Heart right ventricle (tissue), 16 donors: Measurements from ENCODE around the gene GSN. TPM values are rescaled to one million over a fixed set of nuclear protein-coding genes. Genes with fewer than 3 reads are reported as not detected.

Source experiments
- ATAC-seq, 8 donors: fragments of 200-7000 bp; cut with Tn5 transposase; one replicate each; pipeline ENCODE4 v1.9.1; 2020; ENCODE audit warnings: mild to moderate bottlenecking in 8 of 8, moderate library complexity in 8 of 8, moderate number of reproducible peaks in 1 of 8
- DNase-seq, 2 donors: peaks; one replicate each; pipeline ENCODE4 v3.0.0-alpha.2; 2020
- H3K27ac ChIP-seq, 10 donors: fragments of 200-600 bp; sonication (generic) in 2 of 10; one replicate each; pipeline versions ENCODE4 v1.5.0 to v1.8.0; 2020 to 2022; ENCODE audit warnings: mild to moderate bottlenecking in 3 of 10
- H3K27me3 ChIP-seq, 7 donors: fragments of 200-600 bp; one replicate each; pipeline ENCODE4 v1.8.0; 2021 to 2022; ENCODE audit warnings: mild to moderate bottlenecking in 2 of 7
- H3K36me3 ChIP-seq, 9 donors: fragments of 200-600 bp; sonication (generic) in 1 of 9; one replicate each; pipeline versions ENCODE4 v1.5.0 to v1.8.0; 2020 to 2022; ENCODE audit warnings: mild to moderate bottlenecking in 2 of 9
- H3K4me1 ChIP-seq, 9 donors: fragments of 200-600 bp; sonication (generic) in 1 of 9; one replicate each; pipeline versions ENCODE4 v1.5.0 to v1.8.0; 2020 to 2022; ENCODE audit warnings: mild to moderate bottlenecking in 4 of 9
- H3K4me3 ChIP-seq, 10 donors: fragments of 200-600 bp; sonication (generic) in 2 of 10; one replicate each; pipeline versions ENCODE4 v1.5.0 to v1.8.0; 2020 to 2022; ENCODE audit warnings: mild to moderate bottlenecking in 7 of 10, moderate library complexity in 2 of 10
- H3K9me3 ChIP-seq, 11 donors: fragments of 200-600 bp in 10 of 11; sonication (generic) in 2 of 11; one replicate each; pipeline versions ENCODE4 v1.5.0 to v1.8.0; 2013 to 2022; ENCODE audit warnings: mild to moderate bottlenecking in 2 of 11, control low read depth in 1 of 11, moderate library complexity in 1 of 11
- CTCF ChIP-seq, 9 donors: fragments of 200-600 bp; sonication (generic) in 2 of 9; IDR thresholded peaks; one replicate each; pipeline versions ENCODE4 v1.5.0 to v1.8.0; 2021 to 2022; ENCODE audit warnings: antibody characterized with exemption in 9 of 9, mild to moderate bottlenecking in 5 of 9, moderate library complexity in 1 of 9
- WGBS, 2 donors: extraction: QIAGEN DNeasy Blood & Tissue Kit; methylation state at CpG; one replicate each; pipeline ENCODE4 v1.1.7; 2013; ENCODE audit warnings: inconsistent platforms in 1 of 2; 5-methylcytosine and 5-hydroxymethylcytosine counted together
- intact Hi-C, 10 donors: fragments of 100-400 bp; cut with DNase I; formaldehyde crosslinking; loops; one replicate each; pipeline versions ENCODE4 v1.11.1 to v1.14.2; 2022
- polyA plus RNA-seq, 2 donors: library from polyadenylated mRNA; stranded (reverse); fragments of 200-250 nt; gene quantifications; one replicate each; pipeline ENCODE4 v1.2.3, GENCODE V29; 2013
- total RNA-seq, 10 donors: library from RNA; stranded (reverse); fragmentation: NEBNext Ultra II Directional in 3 of 10; extraction: Animal tissue kit (Norgen Biotek cat#: 25700) in 3 of 10; gene quantifications; one replicate each; pipeline versions ENCODE4 v1.2.1 to v1.2.4, GENCODE V29; 2021 to 2023
- donor health status: Arrhythmogenic right ventricular cardiomyopathy.
- donor health status: ischemic (EF 13 %, LVEDD 7.1; RV severe dilation, severe dysfunction).
- donor health status: healthy with polysubstance abuse.
- donor health status: DM: no; HTN: yes; CAD: no.
- donor health status: DM: no; HTN: no; CAD: no.
- donor health status: ischemic (EF 25% LVEDD 6.9; RV normal size, moderate dysfunction).
- donor health status: ischemic (EF 25% LVEDD 5.7; RV mildly dilated, moderate dysfunction).
- donor health status: healthy.
- donor health status: DM: yes; HTN: yes; CAD: no.
- donor health status: Ischemic cardiomyopathy.
- donor health status: ischemic (EF 35%, LVEDD 5.7; RV mildly dilated, moderate dysfunction).
- donor health status: nonischemic (EF 11% LVEDD 7.7; RV severe dilation, severe dysfunction).
- donor health status: DM: yes; HTN: yes; CAD: no.
- donor health status: PGD.
- donor health status: ischemic (EF 29% LVEDD 5.4; RV normal size, mild dysfunction).
- donor health status: nonischemic (EF 23%, LVEDD 6.1; RV moderate dilation, normal function).

The GSN gene
- total and polyA plus RNA-seq, 12 donors: 360 to 861 (median 668) TPM

- intact Hi-C loops: loop anchor here in 8 of 10 donors (2.0 to 10.0 kb wide), 8 partner anchors 34 to 104 kb away; no protein-coding TSS in a partner anchor
- Histone ChIP-seq H3K27me3 (no peaks in the 10 kb centered on the region), H3K4me3 (no peak overlapping the region), H3K27ac (peak overlapping the region in 6 of 10 donors; percentile 14 to 98 (median 68)), H3K4me1 (peaks cover 14 to 95% (median 37%) of the 10 kb centered on the region in 9 donors), H3K9me3 (no peaks in the 10 kb centered on the region), H3K36me3 (peaks cover 4 to 100% (median 93%) of the 10 kb centered on the region in 9 donors)
- TF ChIP-seq CTCF (IDR thresholded peaks at IDR 0.05): no peak
- 93 to 94% methylated on average over 6 of the region's 6 CpGs for WGBS, 2 donors
- ATAC-seq: no peak
- no peak for DNase-seq
Observed at GRCh38 chr9:121316378-121316777, 48.4 kb downstream of the GSN start.

GRCh38 chr9:121316852-121317373 is 49.0 kb downstream of the GSN start:
- peak overlapping the region in 7 of 10 donors; percentile 18 to 98 (median 57) for H3K27ac ChIP-seq
- no peaks in the 10 kb centered on the region for H3K27me3 ChIP-seq
- H3K9me3 ChIP-seq: no peaks in the 10 kb centered on the region
- DNase-seq (no peak), ATAC-seq (no peak)
- intact Hi-C loops: loop anchor here in 8 of 10 donors (2.0 to 10.0 kb wide), 8 partner anchors 35 to 105 kb away; no protein-coding TSS in a partner anchor
- no peak for TF ChIP-seq CTCF (IDR thresholded peaks at IDR 0.05)
- H3K4me1 ChIP-seq: peaks cover 14 to 93% (median 39%) of the 10 kb centered on the region in 9 donors
- 91 to 92% methylated on average over 11 of the region's 11 CpGs for WGBS, 2 donors
- H3K36me3 ChIP-seq: peaks cover 4 to 100% (median 93%) of the 10 kb centered on the region in 9 donors
- H3K4me3 ChIP-seq: no peak overlapping the region

GRCh38 chr9:121317737-121318630 is 50.0 kb downstream of the GSN start:
- Histone ChIP-seq H3K27me3 (no peaks in the 10 kb centered on the region), H3K36me3 (peaks cover under 1 to 100% (median 93%) of the 10 kb centered on the region in 9 donors), H3K4me1 (peaks cover 18 to 92% (median 44%) of the 10 kb centered on the region in 9 donors), H3K4me3 (no peak overlapping the region), H3K27ac (peak overlapping the region in 9 of 10 donors; percentile 16 to 98 (median 49)), H3K9me3 (no peaks in the 10 kb centered on the region)
- peak; percentile 40 to 73 for DNase-seq
- ATAC-seq: peak in 6 of 8 donors; percentile 22 to 65 (median 54)
- 47 to 58% methylated on average over 6 of the region's 6 CpGs for WGBS, 2 donors
- intact Hi-C loops: loop anchor here in 8 of 10 donors (2.0 to 10.0 kb wide), 10 partner anchors 36 to 106 kb away; no protein-coding TSS in a partner anchor
- peak in 2 of 9 donors; percentile 20 to 26 for TF ChIP-seq CTCF (IDR thresholded peaks at IDR 0.05)
